HL-60 (cell line): ENCODE results near the gene SIMC1.
"Not testable (repeated sequence)": the region's sequence is repeated elsewhere in the genome, so short reads cannot be mapped to it uniquely, and the experiment has no call there.

Experiments used
- CTCF ChIP-seq: IDR thresholded peaks from one replicate; pipeline ENCODE4 v1.5.1; 2011; ENCODE audit warnings: low read length, control low read depth, inconsistent platforms; ENCODE audit not compliant: insufficient read depth
- GABPA ChIP-seq: IDR thresholded peaks from 2 replicates; pipeline ENCODE4 v1.6.1; 2012; ENCODE audit warnings: low read depth
- POLR2AphosphoS5 ChIP-seq: IDR thresholded peaks from 2 replicates; pipeline ENCODE4 v1.6.1; 2012; ENCODE audit warnings: low read depth
- REST ChIP-seq: IDR thresholded peaks from 2 replicates; pipeline ENCODE4 v1.6.1; 2012; ENCODE audit warnings: low read depth; ENCODE audit not compliant: insufficient replicate concordance

- TF ChIP-seq GABPA, CTCF, POLR2AphosphoS5, REST: not testable (repeated sequence)
These were observed 12.5 kb downstream of the SIMC1 start for GRCh38 chr5:176250691-176251090.
